Suprapubic skin (tissue), 3 donors: ENCODE results near the gene MDK.

Experiments used
- POLR2A ChIP-seq, 2 donors: fragments of 450-650 bp; IDR thresholded peaks; one replicate each; pipeline ENCODE4 v1.6.1; 2017; ENCODE audit warnings: antibody characterized with exemption in 2 of 2, mild to moderate bottlenecking in 2 of 2, moderate library complexity in 2 of 2
- TF ChIP-seq, protein P1 (sequence below), 2 donors: fragments of 200-600 bp in 1 of 2; fragments of 450-650 bp in 1 of 2; sonication (generic) in 1 of 2; IDR thresholded peaks; one replicate each; pipeline ENCODE4 v1.5.1; 2016 to 2019; ENCODE audit warnings: antibody characterized with exemption in 2 of 2, mild to moderate bottlenecking in 1 of 2, moderate library complexity in 1 of 2

DNA sequence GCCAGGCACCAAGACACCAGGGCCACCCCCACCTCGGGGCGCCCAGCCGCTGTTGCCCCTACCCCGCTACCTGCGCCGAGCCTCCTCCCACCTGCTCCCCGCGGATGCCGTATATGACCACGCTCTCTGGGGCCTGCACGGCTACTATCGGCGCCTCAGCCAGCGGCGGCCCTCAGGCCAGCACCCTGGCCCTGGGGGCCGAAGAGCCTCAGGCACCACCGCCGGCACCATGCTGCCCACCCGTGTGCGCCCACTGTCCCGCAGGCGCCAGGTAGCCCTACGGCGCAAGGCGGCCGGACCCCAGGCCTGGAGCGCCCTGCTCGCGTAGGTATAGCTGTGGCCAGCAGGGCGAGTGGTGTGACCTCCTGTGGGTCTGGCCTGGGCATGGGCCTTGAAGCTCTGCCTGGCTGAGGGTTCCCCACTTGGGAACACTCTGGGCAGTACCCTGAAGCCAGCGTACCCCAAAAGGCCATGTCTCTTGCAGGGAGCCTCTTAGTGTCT is 14.8 kb upstream of the MDK start:
- TF ChIP-seq, protein P1, sequence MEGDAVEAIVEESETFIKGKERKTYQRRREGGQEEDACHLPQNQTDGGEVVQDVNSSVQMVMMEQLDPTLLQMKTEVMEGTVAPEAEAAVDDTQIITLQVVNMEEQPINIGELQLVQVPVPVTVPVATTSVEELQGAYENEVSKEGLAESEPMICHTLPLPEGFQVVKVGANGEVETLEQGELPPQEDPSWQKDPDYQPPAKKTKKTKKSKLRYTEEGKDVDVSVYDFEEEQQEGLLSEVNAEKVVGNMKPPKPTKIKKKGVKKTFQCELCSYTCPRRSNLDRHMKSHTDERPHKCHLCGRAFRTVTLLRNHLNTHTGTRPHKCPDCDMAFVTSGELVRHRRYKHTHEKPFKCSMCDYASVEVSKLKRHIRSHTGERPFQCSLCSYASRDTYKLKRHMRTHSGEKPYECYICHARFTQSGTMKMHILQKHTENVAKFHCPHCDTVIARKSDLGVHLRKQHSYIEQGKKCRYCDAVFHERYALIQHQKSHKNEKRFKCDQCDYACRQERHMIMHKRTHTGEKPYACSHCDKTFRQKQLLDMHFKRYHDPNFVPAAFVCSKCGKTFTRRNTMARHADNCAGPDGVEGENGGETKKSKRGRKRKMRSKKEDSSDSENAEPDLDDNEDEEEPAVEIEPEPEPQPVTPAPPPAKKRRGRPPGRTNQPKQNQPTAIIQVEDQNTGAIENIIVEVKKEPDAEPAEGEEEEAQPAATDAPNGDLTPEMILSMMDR (IDR thresholded peaks at IDR 0.05) = no peak
- TF ChIP-seq POLR2A (IDR thresholded peaks at IDR 0.05) = no peak
